ENCODE data around the gene KCTD21.

Gene KCTD21

DNA sequence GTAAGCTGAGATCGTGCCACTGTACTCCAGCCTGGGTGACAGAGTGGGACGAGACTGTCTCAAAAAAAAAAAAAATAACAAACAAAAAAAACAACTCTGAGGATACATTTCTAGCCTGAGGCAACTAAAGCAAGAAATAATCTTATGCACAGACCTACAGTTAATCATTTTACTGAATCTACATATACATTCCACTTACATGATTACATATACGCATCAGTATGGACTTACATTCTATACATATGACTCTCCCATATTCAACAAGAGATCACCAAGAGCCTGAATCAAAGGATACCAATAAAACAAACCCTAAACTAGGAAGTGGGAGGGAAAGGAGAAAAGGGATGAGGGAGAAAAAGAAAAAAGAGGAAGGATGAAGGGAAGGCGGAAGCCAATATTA is 50.1 kb downstream of the KCTD21 start:
- DNase-seq, result no peak

DNA sequence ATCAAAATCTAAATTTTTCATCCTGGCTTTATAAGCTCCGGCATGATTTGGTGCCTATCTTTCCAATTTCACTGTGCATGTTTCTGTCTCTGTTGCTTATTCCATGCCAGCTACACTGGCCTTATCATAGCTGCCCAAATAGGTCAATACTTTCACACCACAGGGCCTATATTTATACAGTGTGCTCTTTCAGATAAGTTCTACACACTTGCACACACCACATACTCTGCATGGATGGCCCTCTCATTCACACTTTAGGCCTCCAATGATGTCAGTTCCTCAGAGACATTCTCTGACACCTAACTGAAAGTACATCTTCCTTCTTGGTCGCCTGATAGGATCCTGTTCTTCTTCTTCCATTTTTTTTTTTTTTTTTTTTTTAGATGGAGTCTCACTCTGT is 56.0 kb downstream of the KCTD21 start:
- no peak for DNase-seq

GRCh38 chr11:78131956-78132355 is 56.5 kb downstream of the KCTD21 start:
- no peak for DNase-seq

- no peak for DNase-seq
Observed at GRCh38 chr11:78127403-78127802, 61.0 kb downstream of the KCTD21 start.

All from effector CD8-positive, alpha-beta T cell (primary cell).